Fibroblast of skin of scalp (primary cell): ENCODE data around the gene MAN2A2.

ENCODE experiments used
- DNase-seq: peaks from one replicate; pipeline ENCODE4 v3.0.0-alpha.2; 2013

The MAN2A2 gene

DNA sequence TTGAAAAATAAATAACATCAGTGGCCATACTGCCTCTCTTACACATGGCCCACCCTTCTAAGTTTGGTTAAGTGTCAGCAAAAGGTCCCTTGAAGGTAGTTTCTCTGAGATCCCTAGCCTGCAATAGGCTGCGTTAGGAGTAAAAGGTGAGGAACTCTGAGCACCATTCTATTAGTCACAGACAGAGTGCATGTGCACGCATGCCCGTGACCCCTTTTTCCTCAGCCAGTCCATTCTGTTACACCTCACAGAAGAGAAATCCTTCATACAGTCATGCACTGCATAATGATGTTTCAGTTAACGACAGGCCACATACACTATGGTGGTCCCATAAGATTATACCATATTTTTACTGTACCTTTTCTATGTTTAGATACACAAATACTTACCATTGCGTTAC lies 64.1 kb downstream of the MAN2A2 start:
- no peak for DNase-seq

DNA sequence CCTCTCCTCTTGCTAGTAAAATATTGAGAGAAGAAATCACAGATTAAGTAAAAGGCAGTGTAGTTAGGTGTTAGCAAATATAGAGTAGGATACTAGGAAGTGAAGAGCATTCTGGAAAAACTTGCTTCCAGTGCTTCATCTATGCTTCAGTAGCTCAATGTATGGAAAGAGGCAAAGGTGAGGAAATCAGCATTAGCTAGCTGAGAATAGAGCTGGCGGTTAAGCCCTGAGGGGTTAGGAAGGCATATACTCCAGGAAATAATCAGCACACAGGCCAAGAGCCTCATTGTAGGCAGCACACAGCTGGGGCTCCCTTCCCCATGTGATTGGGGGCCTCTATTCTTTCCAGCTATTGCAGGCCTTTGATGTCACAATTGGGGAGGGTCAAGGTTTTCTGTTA lies 65.3 kb downstream of the MAN2A2 start:
- no peak for DNase-seq

DNA sequence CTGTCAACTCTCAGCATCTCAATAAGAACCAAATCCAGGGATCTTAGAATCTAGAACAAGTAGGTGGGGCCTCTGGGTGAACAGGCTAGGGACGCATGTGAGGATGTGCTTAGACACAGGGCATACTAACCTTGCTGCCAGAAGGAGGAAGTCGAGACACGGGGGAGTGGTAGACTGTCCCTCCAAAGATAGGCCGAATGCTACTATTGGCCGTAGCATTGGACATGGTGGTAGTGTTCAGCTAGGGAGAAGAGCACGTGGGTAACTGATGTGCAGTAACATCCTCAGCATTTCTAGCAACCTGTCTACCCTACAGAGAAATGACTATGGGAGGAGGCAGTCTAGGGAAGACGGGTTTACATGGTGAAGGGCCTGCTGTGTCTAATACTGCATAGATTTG lies 67.2 kb downstream of the MAN2A2 start:
- no peak for DNase-seq

DNA sequence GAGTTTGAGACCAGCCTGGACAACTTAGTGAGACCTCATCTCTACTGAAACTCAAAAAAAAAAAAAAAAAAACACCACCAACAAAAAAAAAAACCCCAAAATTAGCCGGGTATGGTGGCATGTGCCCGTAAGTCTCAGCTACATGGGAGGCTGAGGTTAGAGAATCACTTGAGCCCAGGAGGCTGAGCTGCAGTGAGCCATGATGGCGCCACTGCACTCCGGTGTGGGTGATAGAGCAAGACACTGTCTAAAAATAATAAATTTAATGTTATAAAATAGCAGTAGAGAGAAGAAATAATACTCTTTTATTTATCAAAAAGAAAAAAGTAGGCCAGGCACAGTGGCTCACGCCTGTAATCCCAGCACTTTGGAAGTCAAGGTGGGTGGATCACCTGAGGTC lies 69.0 kb downstream of the MAN2A2 start:
- no peak for DNase-seq
